Adipose tissue (tissue), 3 donors: Measurements from ENCODE around the gene NTMT1. TPM values are rescaled to one million over a fixed set of nuclear protein-coding genes. Genes with fewer than 3 reads are reported as not detected.
A peak's percentile ranks its signal among the peaks of the same experiment; 100 is the strongest.
"Not testable (repeated sequence)": the region's sequence is repeated elsewhere in the genome, so short reads cannot be mapped to it uniquely, and the experiment has no call there.

ENCODE experiments used
- H3K27ac ChIP-seq: one replicate; pipeline ENCODE4 v1.5.1; 2013; ENCODE audit warnings: low read depth, low read length
- WGBS, 3 donors: extraction: QIAGEN DNeasy Blood & Tissue Kit; methylation state at CpG; one replicate each; pipeline ENCODE4 v1.1.7; 2013; 5-methylcytosine and 5-hydroxymethylcytosine counted together
- polyA plus RNA-seq, 3 donors: library from polyadenylated mRNA; stranded (reverse); fragments of 200-250 nt; gene quantifications; one replicate each; pipeline ENCODE4 v1.2.3, GENCODE V29; 2013
- donor health status: healthy with polysubstance abuse.
- donor health status: Bipolar disorder and iron deficiency.
- donor health status: healthy.

Gene NTMT1
- polyA plus RNA-seq, 3 donors = 34.2 to 44.5 (median 35.5) TPM

DNA sequence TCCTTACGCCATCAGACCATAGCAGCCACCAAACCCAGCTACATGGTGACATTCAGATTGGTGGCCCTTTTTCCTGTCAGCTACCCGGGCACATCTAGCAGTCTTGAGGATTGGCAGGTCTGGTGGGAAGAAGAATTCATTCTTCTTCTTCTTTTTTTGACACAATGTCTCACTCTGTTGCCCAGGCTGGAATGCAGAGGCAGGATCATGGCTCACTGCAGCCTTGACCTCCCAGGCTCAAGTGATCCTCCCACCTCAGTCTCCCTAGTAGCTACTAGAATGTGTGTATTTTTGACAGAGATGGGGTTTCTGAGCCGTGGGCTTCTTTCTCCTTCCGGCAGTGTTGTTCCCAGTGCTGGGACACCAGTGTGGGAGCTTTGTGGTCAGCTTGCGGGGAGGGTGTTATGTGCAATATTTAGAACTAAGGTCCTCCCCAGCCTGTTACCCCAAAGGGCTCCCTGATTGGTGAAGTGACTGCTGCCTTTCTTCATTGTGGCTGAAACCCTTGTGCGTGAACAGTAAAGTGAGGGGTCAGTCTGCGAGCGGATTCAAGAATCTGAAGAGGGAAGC, 3.4 kb downstream of the NTMT1 start:
- 69 to 86% (median 77%) methylated on average over 8 of the region's 8 CpGs for WGBS, 3 donors
- no peak overlapping the region for H3K27ac ChIP-seq

DNA sequence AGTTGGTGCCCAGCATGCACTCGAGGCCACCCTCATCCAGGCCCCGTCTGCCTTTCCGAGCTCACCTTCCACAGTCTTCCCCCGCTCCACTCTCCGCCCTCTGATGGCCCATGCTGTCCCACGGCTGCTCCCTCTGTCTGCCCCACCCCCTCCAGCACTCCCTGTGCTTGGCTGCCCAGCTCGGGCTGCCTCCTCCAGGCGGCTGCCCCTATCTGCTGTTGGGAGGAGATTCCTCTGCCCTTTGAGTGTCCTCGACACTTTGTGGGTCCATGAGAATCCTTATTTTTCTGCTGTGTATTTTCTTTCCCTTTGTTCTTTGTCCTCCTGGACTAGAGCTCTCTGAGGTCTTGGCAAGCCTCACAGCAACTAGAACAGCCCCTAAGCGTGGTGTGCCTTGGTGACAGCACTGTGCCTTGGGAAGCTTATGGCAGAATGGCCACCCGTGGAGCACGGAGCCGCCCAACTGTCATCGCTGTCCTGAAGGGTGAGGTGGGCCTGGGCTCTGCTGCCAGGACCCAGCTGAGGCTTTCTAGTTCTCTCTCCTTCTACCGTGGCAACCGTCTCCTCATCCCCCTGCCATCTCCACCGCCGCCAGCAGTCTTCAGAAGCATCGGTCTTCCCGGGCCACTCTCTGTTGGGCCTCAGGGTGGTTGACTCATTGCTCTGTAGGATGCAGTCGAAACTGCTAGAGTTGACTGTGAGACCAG, 5.2 kb downstream of the NTMT1 start:
- WGBS, 3 donors = 66 to 81% (median 77%) methylated on average over 21 of the region's 21 CpGs
- H3K27ac ChIP-seq = no peak overlapping the region

GRCh38 chr9:129631674-129632129, 5.7 kb downstream of the NTMT1 start:
- WGBS, 3 donors = 69 to 75% (median 75%) methylated on average over 19 of the region's 19 CpGs
- H3K27ac ChIP-seq = no peak overlapping the region

DNA sequence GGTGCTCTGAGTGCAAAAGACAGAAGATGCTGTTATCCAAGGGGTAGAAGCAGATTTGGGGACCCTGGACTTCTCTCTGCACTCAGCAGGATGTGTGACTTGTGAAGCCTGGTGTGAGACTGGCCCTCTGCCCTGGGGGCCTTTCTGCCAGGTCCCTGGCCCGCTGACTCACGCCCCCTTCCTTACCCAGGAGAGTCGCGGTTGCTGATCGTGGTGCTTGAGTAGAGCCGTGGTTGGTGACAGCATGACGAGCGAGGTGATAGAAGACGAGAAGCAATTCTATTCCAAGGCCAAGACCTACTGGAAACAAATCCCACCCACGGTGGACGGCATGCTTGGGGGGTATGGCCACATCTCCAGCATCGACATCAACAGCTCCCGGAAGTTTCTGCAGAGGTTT, 6.5 kb downstream of the NTMT1 start:
- H3K27ac ChIP-seq = no peak overlapping the region
- WGBS, 3 donors = 71 to 81% (median 81%) methylated on average over 13 of the region's 13 CpGs

DNA sequence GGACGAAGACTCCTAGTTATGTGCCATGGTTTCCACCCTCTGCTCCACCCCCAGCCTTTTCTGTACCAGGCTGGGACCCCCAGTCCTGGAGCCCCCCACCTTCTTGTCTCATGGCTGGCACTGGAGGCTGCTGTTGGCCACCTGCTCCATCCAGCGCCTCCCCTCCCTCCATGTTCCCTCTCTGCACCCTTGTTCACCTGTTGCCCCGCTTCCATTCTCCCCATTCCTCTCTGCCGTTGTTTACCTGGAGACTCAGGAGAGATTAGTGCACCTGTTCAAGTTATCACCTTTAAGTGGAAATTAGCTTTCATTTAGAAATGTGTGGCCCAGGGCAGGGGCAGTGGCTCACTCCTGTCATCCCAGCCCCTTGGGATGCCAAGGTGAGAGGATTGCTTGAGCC, 7.2 kb downstream of the NTMT1 start:
- WGBS, 3 donors = 90 to 97% (median 93%) methylated on average over 4 of the region's 4 CpGs
- no peak overlapping the region for H3K27ac ChIP-seq

GRCh38 chr9:129633848-129634247, 7.9 kb downstream of the NTMT1 start:
- 74 to 87% (median 84%) methylated on average over 12 to 13 of the region's 13 CpGs for WGBS, 3 donors
- no peak overlapping the region for H3K27ac ChIP-seq

DNA sequence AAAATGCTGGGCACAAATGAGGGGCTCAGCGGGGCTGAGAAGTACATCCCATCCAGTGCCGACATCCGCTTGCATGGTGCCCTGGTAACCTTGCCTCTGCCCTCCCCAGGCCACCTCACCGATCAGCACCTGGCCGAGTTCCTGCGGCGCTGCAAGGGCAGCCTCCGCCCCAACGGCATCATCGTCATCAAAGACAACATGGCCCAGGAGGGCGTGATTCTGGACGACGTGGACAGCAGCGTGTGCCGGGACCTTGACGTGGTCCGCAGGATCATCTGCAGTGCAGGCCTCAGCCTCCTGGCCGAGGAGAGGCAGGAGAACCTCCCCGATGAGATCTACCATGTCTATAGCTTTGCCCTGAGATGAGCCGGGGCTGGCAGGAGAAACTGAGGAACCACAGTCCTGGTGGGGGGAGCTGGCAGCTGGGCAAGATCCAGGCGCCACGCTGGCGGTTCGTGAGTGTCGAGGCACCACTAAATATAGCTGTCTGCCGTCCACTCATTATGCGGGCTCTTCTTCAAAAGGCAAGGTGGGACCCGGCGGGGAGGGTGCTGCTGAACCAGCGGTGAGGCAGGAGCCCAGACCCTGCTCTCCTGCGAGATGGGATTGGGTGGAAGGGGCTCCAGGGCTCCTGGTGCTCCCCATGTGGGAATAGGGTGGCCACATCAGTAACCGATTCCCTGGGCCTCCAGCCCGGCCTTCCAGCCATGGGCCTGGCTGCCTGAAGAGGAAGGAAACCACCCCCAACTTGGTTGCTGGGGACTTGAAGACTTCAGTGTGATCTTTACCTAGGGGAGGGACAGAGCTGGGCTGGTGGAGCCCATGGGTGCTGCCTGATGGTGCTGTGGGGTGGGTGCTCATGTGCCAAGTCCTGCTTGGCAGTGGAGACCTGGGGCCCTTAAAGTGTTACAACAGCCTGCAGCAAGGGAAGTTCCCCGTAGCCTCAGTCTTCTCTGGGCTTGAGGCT, 9.4 kb downstream of the NTMT1 start:
- H3K27ac ChIP-seq = no peak overlapping the region
- 89 to 92% (median 89%) methylated on average over 33 to 34 of the region's 34 CpGs for WGBS, 3 donors

- 90 to 95% (median 91%) methylated on average over 10 of the region's 10 CpGs for WGBS, 3 donors
- H3K27ac ChIP-seq = not testable (repeated sequence)
Observed at GRCh38 chr9:129636343-129636742, 10.4 kb downstream of the NTMT1 start.

DNA sequence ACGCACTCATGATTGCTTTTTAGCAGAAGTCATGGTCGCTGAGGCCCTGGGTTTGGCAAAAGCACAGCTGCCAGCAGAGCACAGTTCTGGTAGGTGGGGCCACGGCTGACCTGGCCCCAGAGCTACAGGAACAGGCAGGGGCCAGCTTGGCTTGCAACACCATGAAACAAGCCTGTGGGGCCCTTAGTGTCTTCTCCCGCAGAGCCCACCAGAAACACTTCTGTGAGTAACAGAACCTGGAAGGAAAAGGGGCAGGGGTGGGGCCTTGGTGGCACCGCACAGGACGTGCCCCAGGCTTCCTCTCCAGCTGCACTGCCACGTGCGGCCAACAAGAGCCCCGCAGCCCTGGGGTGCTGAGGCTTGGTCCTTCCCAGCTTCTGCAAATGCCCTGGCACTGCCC, 11.1 kb downstream of the NTMT1 start:
- 35 to 71% (median 42%) methylated on average over 9 of the region's 9 CpGs for WGBS, 3 donors
- H3K27ac ChIP-seq = no peak overlapping the region

GRCh38 chr9:129637673-129638439, 11.9 kb downstream of the NTMT1 start:
- WGBS, 3 donors = 71 to 76% (median 75%) methylated on average over 29 of the region's 29 CpGs
- H3K27ac ChIP-seq = no peak overlapping the region

- WGBS, 3 donors = 85 to 91% (median 90%) methylated on average over 17 of the region's 17 CpGs
- no peak overlapping the region for H3K27ac ChIP-seq
Observed at GRCh38 chr9:129639034-129639630, 13.2 kb downstream of the NTMT1 start.

DNA sequence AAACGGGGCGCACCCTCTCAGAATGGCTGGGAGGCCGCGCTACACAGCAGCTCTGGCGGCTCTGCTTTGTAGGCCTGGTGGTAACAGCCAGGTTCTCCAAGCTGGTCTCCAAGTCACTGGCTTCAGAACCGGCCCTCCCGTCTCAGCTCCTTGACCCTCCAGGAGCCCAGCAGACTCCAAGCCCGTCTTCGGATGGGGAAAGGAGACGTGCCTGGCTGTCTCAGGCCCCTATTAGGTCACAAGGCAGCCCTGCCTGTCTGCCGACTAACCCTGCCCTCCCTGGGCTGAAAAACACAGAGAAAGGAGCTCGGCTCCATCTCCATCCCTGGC, 13.8 kb downstream of the NTMT1 start:
- H3K27ac ChIP-seq = no peak overlapping the region
- 48 to 66% (median 61%) methylated on average over 12 of the region's 12 CpGs for WGBS, 3 donors

DNA sequence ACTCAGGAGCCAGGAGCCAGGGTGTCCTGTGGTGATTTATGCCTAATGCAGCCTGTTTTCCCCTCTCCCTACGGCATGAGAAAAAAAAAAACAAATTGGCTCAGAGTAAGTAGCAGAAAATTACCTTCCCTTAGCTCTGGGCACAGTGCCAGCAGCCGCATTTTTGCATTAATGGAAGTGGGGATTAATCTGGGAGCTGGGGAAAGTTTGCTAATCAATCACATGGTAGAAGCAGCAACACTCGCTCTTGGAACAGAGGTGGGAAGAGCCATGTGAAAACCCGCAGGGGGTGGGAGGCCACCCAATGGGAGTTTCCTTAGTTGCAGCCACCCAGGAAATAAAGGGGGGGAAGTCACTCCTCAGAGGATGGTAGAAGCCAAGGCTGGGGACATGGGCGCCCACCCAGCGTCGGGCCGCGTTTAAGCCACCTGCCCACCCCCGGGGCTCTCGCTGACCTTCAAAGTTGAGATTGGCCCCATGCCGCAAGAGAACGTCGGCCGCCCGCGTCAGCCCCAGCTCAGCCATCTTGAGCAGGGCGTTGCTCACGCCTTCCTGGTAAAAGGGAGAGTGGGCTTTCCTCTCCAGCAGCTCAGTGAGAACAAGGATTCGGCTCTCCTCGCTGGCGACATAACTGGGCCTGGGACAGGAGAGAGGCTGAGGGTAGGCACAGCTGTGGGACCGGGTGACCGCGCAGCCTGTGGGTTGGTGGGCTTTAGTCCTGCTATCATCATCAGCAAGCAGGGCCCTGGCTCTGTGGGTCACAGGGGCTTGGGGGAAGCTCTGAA, 14.3 kb downstream of the NTMT1 start:
- WGBS, 3 donors = 24 to 55% (median 54%) methylated on average over 24 to 25 of the region's 25 CpGs
- no peak overlapping the region for H3K27ac ChIP-seq

DNA sequence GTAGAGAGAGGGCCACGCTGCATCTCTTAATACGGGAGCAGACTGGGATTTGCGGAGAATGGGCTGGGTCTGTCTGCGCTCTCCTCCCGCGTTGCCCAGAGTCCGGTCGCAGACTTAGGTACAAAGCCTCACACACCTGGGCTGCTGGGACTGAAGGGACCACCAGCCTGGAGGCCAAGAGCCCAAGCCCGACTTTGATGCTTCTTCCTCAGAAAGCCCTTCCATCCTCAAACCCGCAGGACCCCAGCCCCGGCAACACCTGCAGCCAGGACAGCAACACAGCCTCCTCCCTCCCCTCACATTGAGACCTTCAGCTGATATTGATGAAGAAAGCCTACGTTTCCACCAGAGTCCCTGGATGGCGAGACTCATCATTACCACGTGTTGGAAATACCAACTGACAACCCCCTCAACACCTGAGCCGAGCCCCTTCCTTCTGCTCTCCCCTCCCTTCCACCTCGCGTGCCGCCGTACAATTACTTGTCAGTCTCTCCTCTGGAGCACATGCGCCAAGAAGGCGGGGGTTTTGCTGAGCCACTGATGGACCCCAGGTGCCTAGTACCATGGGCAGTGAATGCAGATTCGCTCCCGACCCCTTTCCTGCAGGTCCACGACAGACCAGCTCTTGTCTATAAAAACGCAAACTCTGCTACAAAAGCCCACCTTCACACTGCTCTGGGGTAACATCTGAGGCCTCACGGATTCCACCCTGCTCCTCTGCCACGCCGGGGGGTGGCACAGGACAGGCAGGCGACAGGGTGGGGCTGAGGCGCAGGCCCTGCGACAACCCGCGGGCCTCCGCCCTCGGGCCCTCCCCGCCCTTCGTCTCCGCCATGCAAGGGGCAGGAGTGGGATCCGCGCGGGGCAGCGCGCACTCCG, 15.1 kb downstream of the NTMT1 start:
- H3K27ac ChIP-seq = no peak overlapping the region
- WGBS, 3 donors = 12 to 18% (median 18%) methylated on average over 41 to 44 of the region's 44 CpGs

DNA sequence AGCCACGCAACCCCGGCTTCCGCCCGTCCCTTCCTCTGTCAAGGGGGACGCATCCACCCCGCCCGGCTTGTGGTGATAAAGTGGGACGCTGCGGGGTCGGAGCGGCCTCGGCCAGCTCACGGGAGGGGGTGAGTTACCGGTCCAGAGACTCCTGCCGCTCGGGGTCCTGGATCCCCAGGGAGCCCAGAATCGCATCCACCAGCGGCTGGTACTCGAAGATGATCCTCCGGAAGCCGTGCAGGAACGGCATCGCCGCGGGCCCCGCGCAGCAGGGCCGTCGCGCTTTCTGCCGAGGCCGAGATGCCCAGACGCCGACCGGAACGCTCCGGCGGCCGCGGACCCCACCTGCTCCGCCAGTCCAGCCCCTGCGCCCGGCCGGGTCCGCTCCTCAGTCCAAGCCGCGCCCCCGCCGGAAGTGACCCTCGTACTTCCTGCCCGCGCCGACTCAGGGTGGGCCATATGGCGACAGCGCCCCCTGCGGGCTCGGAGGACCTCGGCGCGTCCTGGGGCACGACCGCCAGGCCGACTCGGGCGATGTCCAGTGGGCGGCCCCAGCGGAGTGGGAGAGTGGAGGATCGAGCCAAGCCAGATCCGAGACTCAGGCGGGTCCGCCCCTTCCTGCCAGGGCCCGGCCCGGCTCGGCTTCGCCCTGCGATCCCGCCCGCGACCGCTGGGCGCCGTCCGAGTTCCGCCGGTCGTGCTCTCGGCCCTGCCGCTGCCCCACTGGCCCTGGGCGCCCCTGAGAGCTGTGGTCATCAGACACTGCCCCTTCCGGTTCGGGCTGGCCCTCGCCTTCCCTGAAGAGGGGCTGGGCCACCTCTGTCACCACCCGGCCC, 16.0 kb downstream of the NTMT1 start, which contains the start of gene ASB6:
Gene ASB6, minus strand, starts transcription at position 402 of the 836 bp plus-strand sequence. Its CDS starts 152 bp downstream, at position 250.
- peak within 1 kb of the TSS; percentile 4 for H3K27ac ChIP-seq
- 0 to 1% (median 1%) methylated on average over 80 to 93 of the region's 93 CpGs for WGBS, 3 donors

GRCh38 chr9:129643706-129644105, 17.7 kb downstream of the NTMT1 start:
- WGBS, 3 donors = 85 to 87% (median 86%) methylated on average over 10 of the region's 10 CpGs

More at GRCh38 chr9:129643706-129644105, 17.7 kb downstream of the NTMT1 start:
- no peak overlapping the region for H3K27ac ChIP-seq
